H9 (cell line): ENCODE results near the gene ZNF474. TPM values are rescaled to one million over a fixed set of nuclear protein-coding genes. Genes with fewer than 3 reads are reported as not detected.

Source experiments
- DNase-seq: peaks from one replicate; pipeline ENCODE4 v3.0.0-alpha.2; 2017
- H2AFZ ChIP-seq: one replicate; pipeline ENCODE4 v1.6.1; 2013; ENCODE audit warnings: mild to moderate bottlenecking, low read length, control low read depth, moderate library complexity
- H2AK5ac ChIP-seq: 2 replicates; pipeline ENCODE4 v1.6.1; 2013; ENCODE audit warnings: low read length, control low read depth, mixed read lengths; ENCODE audit not compliant: insufficient read length
- H2BK120ac ChIP-seq: one replicate; pipeline ENCODE4 v1.6.1; 2013; ENCODE audit warnings: low read depth, mild to moderate bottlenecking, low read length, control low read depth, inconsistent platforms; ENCODE audit not compliant: poor library complexity, severe bottlenecking
- H2BK12ac ChIP-seq: 2 replicates; pipeline ENCODE4 v1.6.1; 2013; ENCODE audit warnings: low read length, control low read depth, mixed read lengths, low read depth; ENCODE audit not compliant: insufficient read length
- H2BK15ac ChIP-seq: 2 replicates; pipeline ENCODE4 v1.6.1; 2013; ENCODE audit warnings: low read depth, low read length, control low read depth
- H2BK20ac ChIP-seq: one replicate; pipeline ENCODE4 v1.6.1; 2013; ENCODE audit warnings: low read depth, mild to moderate bottlenecking, low read length, control low read depth, inconsistent platforms; ENCODE audit not compliant: poor library complexity, severe bottlenecking
- H2BK5ac ChIP-seq: 2 replicates; pipeline ENCODE4 v1.6.1; 2013; ENCODE audit warnings: low read length, control low read depth, mixed read lengths; ENCODE audit not compliant: insufficient read length
- H3K14ac ChIP-seq: 2 replicates; pipeline ENCODE4 v1.6.1; 2013; ENCODE audit warnings: low read length, control low read depth; ENCODE audit not compliant: insufficient read depth
- H3K18ac ChIP-seq: 2 replicates; pipeline ENCODE4 v1.6.1; 2013; ENCODE audit warnings: low read depth, mild to moderate bottlenecking, mixed read lengths, low read length, control low read depth; ENCODE audit not compliant: insufficient read length
- H3K23ac ChIP-seq: 2 replicates; pipeline ENCODE4 v1.6.1; 2013; ENCODE audit warnings: low read length, control low read depth, mixed read lengths, low read depth; ENCODE audit not compliant: insufficient read length
- H3K23me2 ChIP-seq: 2 replicates; pipeline ENCODE4 v1.6.1; 2013; ENCODE audit warnings: low read depth, mild to moderate bottlenecking, mixed read lengths, low read length, control low read depth; ENCODE audit not compliant: insufficient read length, poor library complexity, severe bottlenecking
- H3K27ac ChIP-seq: 2 replicates; pipeline ENCODE4 v1.5.1; 2013; ENCODE audit warnings: low read length, control low read depth, mixed read lengths, low read depth; ENCODE audit not compliant: insufficient read length
- H3K27me3 ChIP-seq: 2 replicates; pipeline ENCODE4 v1.6.1; 2013; ENCODE audit warnings: low read length, control low read depth, inconsistent platforms; ENCODE audit not compliant: insufficient read depth
- H3K4ac ChIP-seq: 2 replicates; pipeline ENCODE4 v1.6.1; 2013; ENCODE audit warnings: low read depth, mild to moderate bottlenecking, control low read depth, inconsistent platforms, low read length, moderate library complexity
- H3K4me1 ChIP-seq: 2 replicates; pipeline ENCODE4 v1.6.1; 2013; ENCODE audit warnings: low read length, control low read depth, inconsistent platforms; ENCODE audit not compliant: insufficient read depth
- H3K4me2 ChIP-seq: 2 replicates; pipeline ENCODE4 v1.6.1; 2013; ENCODE audit warnings: low read length, control low read depth, mixed read lengths; ENCODE audit not compliant: insufficient read length, insufficient read depth
- H3K56ac ChIP-seq: 2 replicates; pipeline ENCODE4 v1.6.1; 2013; ENCODE audit warnings: low read depth, mild to moderate bottlenecking, mixed read lengths, low read length, control low read depth; ENCODE audit not compliant: insufficient read length
- H3K79me1 ChIP-seq: 2 replicates; pipeline ENCODE4 v1.6.1; 2013; ENCODE audit warnings: low read depth, mild to moderate bottlenecking, moderate library complexity, low read length, control low read depth, inconsistent platforms; ENCODE audit not compliant: insufficient read depth, poor library complexity, severe bottlenecking
- H3K79me2 ChIP-seq: 2 replicates; pipeline ENCODE4 v1.6.1; 2013; ENCODE audit warnings: low read length, control low read depth, inconsistent platforms; ENCODE audit not compliant: insufficient read depth
- H3K9ac ChIP-seq: 2 replicates; pipeline ENCODE4 v1.6.1; 2013; ENCODE audit warnings: low read length, control low read depth, mixed read lengths; ENCODE audit not compliant: insufficient read length; ENCODE audit errors: extremely low read depth
- H3K9me3 ChIP-seq: one replicate; pipeline ENCODE4 v1.6.1; 2013; ENCODE audit warnings: low read depth, low read length, inconsistent platforms; ENCODE audit not compliant: control insufficient read depth
- H3T11ph ChIP-seq: one replicate; pipeline ENCODE4 v1.6.1; 2013; ENCODE audit warnings: mild to moderate bottlenecking, low read length, control low read depth, inconsistent platforms
- H4K20me1 ChIP-seq: one replicate; pipeline ENCODE4 v1.6.1; 2013; ENCODE audit not compliant: control insufficient read depth, insufficient read length, insufficient read depth
- H4K5ac ChIP-seq: 2 replicates; pipeline ENCODE4 v1.6.1; 2013; ENCODE audit warnings: low read depth, mild to moderate bottlenecking, mixed read lengths, low read length, control low read depth; ENCODE audit not compliant: insufficient read length
- H4K8ac ChIP-seq: replicated peaks from 2 replicates; pipeline ENCODE4 v1.6.1; 2013; ENCODE audit warnings: low read length, control low read depth, mixed read lengths, low read depth; ENCODE audit not compliant: insufficient read length
- H4K91ac ChIP-seq: 2 replicates; pipeline ENCODE4 v1.6.1; 2013; ENCODE audit warnings: low read depth, mild to moderate bottlenecking, moderate library complexity, mixed read lengths, low read length, control low read depth; ENCODE audit not compliant: insufficient read length
- H3K27ac Mint-ChIP-seq, 3 experiments: 2 replicates in 2 of 3; 3 replicates in 1 of 3; pipeline ENCODE4 v1.8.0; 2020 to 2021; ENCODE audit warnings: mixed read lengths in 3 of 3, mild to moderate bottlenecking in 1 of 3, moderate library complexity in 1 of 3
- H3K27me3 Mint-ChIP-seq: 2 replicates; pipeline ENCODE4 v1.8.0; 2021; ENCODE audit warnings: low read depth, mild to moderate bottlenecking, moderate library complexity, mixed read lengths
- H3K36me3 Mint-ChIP-seq, 3 experiments: 2 replicates in 2 of 3; 3 replicates in 1 of 3; pipeline ENCODE4 v1.8.0; 2020 to 2021; ENCODE audit warnings: low read depth in 3 of 3, mixed read lengths in 3 of 3; ENCODE audit not compliant: insufficient read depth in 1 of 3
- H3K4me1 Mint-ChIP-seq, 2 experiments: 2 replicates each; pipeline ENCODE4 v1.8.0; 2020; ENCODE audit warnings: mixed read lengths in 2 of 2
- H3K4me3 Mint-ChIP-seq, 2 experiments: 2 replicates in 1 of 2; 3 replicates in 1 of 2; pipeline ENCODE4 v1.8.0; 2020 to 2021; ENCODE audit warnings: mild to moderate bottlenecking in 2 of 2, mixed read lengths in 2 of 2, moderate library complexity in 1 of 2
- H3K9me3 Mint-ChIP-seq, 2 experiments: 2 replicates in 1 of 2; 3 replicates in 1 of 2; pipeline ENCODE4 v1.8.0; 2020; ENCODE audit warnings: mild to moderate bottlenecking in 2 of 2, mixed read lengths in 2 of 2, moderate library complexity in 1 of 2
- WGBS: extraction: QIAGEN DNeasy Blood & Tissue Kit; methylation state at CpG from one replicate; pipeline ENCODE4 v1.1.7; 2013; ENCODE audit warnings: missing lambda C conversion rate, low lambda C conversion rate, mixed read lengths; ENCODE audit not compliant: insufficient read length; ENCODE audit errors: extremely low coverage; 5-methylcytosine and 5-hydroxymethylcytosine counted together
- total RNA-seq: library from RNA; stranded (reverse); gene quantifications from 2 replicates; pipeline ENCODE4 v1.2.1, GENCODE V29; 2021
- TF ChIP-seq, protein P1 (sequence below): fragments of 200-600 bp; sonication (generic); conservative IDR thresholded peaks from 3 replicates; pipeline ENCODE4 v1.8.0; 2021; ENCODE audit warnings: antibody characterized with exemption, mild to moderate bottlenecking

The ZNF474 gene
- total RNA-seq, 1 experiment from 2014 or later = not detected

GRCh38 chr5:122140900-122141299 is 11.6 kb downstream of the ZNF474 start:
- Histone ChIP-seq H2AK5ac (no peak overlapping the region), H2BK120ac (no peak overlapping the region), H2BK12ac (no peak overlapping the region), H3K9me3 (no peaks in the 10 kb centered on the region), H3T11ph (no peak overlapping the region), H4K20me1 (no peaks in the 10 kb centered on the region), H3K23me2 (no peaks in the 10 kb centered on the region), H2BK15ac (no peak overlapping the region), H4K91ac (no peak overlapping the region), H3K18ac (no peak overlapping the region), H3K27ac (no peak overlapping the region), H4K8ac (no peak overlapping the region), H3K79me2 (no peaks in the 10 kb centered on the region), H3K4me2 (no peak overlapping the region), H2AFZ (no peak overlapping the region), H2BK5ac (no peak overlapping the region), H3K79me1 (no peaks in the 10 kb centered on the region), H3K9ac (no peak overlapping the region), H3K56ac (no peak overlapping the region), H3K27me3 (no peaks in the 10 kb centered on the region), H3K4ac (no peak overlapping the region), H3K23ac (no peak overlapping the region), H3K14ac (no peak overlapping the region), H3K4me1 (no peaks in the 10 kb centered on the region), H4K5ac (no peak overlapping the region), H2BK20ac (no peak overlapping the region)
- Mint-ChIP-seq H3K9me3 (no peaks in the 10 kb centered on the region), H3K4me3 (no peak overlapping the region), H3K4me1 (peaks cover 0 to 3% of the 10 kb centered on the region in 2 experiments; a peak in 1 of 4 replicates), H3K27ac (no peak overlapping the region), H3K36me3 (no peaks in the 10 kb centered on the region), H3K27me3 (no peaks in the 10 kb centered on the region)
- TF ChIP-seq, protein P1, sequence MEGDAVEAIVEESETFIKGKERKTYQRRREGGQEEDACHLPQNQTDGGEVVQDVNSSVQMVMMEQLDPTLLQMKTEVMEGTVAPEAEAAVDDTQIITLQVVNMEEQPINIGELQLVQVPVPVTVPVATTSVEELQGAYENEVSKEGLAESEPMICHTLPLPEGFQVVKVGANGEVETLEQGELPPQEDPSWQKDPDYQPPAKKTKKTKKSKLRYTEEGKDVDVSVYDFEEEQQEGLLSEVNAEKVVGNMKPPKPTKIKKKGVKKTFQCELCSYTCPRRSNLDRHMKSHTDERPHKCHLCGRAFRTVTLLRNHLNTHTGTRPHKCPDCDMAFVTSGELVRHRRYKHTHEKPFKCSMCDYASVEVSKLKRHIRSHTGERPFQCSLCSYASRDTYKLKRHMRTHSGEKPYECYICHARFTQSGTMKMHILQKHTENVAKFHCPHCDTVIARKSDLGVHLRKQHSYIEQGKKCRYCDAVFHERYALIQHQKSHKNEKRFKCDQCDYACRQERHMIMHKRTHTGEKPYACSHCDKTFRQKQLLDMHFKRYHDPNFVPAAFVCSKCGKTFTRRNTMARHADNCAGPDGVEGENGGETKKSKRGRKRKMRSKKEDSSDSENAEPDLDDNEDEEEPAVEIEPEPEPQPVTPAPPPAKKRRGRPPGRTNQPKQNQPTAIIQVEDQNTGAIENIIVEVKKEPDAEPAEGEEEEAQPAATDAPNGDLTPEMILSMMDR = no peak
- DNase-seq = no peak
- WGBS = no CpG with 5 or more reads among the region's 3 CpGs
